ENCODE results near the gene EIF3F. TPM values are rescaled to one million over a fixed set of nuclear protein-coding genes. Genes with fewer than 3 reads are reported as not detected.

Gene EIF3F
- total and polyA plus RNA-seq, 2 of the 4 experiments (the other 2 are of a cell fraction) = 279 to 306 TPM

DNA sequence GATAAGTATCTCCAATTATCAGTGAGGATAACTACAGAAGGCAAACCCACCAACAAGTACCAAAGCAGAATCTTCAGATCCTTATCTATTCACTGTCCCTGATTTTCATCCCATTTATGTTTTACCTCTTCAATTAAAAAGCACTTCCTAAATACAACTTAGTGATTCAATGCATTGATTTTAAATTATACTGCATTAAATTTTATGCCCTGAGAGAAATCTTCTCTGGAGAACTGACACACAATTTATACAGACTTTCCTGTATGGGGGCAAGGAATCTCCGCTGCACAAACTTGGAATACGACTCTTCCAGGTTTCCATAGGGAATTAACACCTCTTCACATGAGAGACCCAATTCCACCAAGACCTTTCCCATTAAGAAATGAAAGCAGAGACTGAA, 45.5 kb upstream of the EIF3F start, which contains the start of gene OR10A3:
OR10A3 (minus strand) TSS at position 101 of the 400 bp plus-strand sequence. CDS start 2,188 bp downstream, outside the sequence.
- in situ Hi-C loops (cut with MboI; ENCODE audit: low sequenced_read_pairs) (no loop called here), dilution Hi-C loops (cut with HindIII; ENCODE audit: low sequenced_read_pairs, unreplicated experiment) (no loop called here), intact Hi-C loops (cut with micrococcal nuclease) (no loop called here)
- H3K9ac ChIP-seq (ENCODE audit: low read depth, low read length) = no peak within 1 kb of the TSS
- H2AFZ ChIP-seq (replicated peaks; ENCODE audit: low read length, poor library complexity) = no peak within 1 kb of the TSS
- H3K4me1 ChIP-seq (ENCODE audit: control insufficient read depth, insufficient read depth, low read length) = no peaks in the 10 kb centered on the region
- no peak within 1 kb of the TSS for H3K56ac ChIP-seq (ENCODE audit: extremely low read depth, insufficient read depth, low read length)
- WGBS, 2 experiments (ENCODE audit: extremely low coverage in 2 of 2, insufficient read length in 1 of 2) = no CpG with 5 or more reads among the region's 2 CpGs
- H3K9me3 ChIP-seq (ENCODE audit: control insufficient read depth, insufficient read depth, low read length) = peaks cover 13% of the 10 kb centered on the region
- H3K79me1 ChIP-seq (ENCODE audit: low read depth in 1 of 2, low read length in 2 of 2) = no peaks in the 10 kb centered on the region
- TF ChIP-seq CEBPB (IDR thresholded peaks at IDR 0.05; ENCODE audit: low read depth, low read length) (no peak), MXI1 (IDR thresholded peaks at IDR 0.05; ENCODE audit: borderline replicate concordance, low read depth, low read length) (no peak), SMC3 (IDR thresholded peaks at IDR 0.05; ENCODE audit: low read depth, low read length) (no peak), RFX5 (IDR thresholded peaks at IDR 0.05; ENCODE audit: low read depth, low read length) (no peak)
- H3K4ac ChIP-seq (ENCODE audit: low read depth, low read length) = no peak within 1 kb of the TSS
- no peaks in the 10 kb centered on the region for H4K20me1 ChIP-seq (ENCODE audit: insufficient read depth, low read length)
- no peak within 1 kb of the TSS for H2AK9ac ChIP-seq (replicated peaks; ENCODE audit: low read depth, low read length, poor library complexity)
- H2BK20ac ChIP-seq (ENCODE audit: low read depth, low read length) = no peak within 1 kb of the TSS
- no peak within 1 kb of the TSS for H3K23ac ChIP-seq (ENCODE audit: low read depth, low read length)
- ATAC-seq (ENCODE audit: low read depth) (no peak), DNase-seq (no peak)
- no peak within 1 kb of the TSS for H2BK120ac ChIP-seq (ENCODE audit: low read depth, low read length)
- H3K27me3 ChIP-seq (ENCODE audit: control insufficient read depth, insufficient read depth, low read length) = no peaks in the 10 kb centered on the region; the same call in 1 of the 2 replicates
- no peak within 1 kb of the TSS for H3K4me3 ChIP-seq (ENCODE audit: insufficient read depth, low read depth, low read length)
- no peak within 1 kb of the TSS for H2BK15ac ChIP-seq (ENCODE audit: low read depth, low read length)
- no peaks in the 10 kb centered on the region for H3K9me1 ChIP-seq (ENCODE audit: insufficient read depth, low read length)
- no peak within 1 kb of the TSS for H3K27ac ChIP-seq (ENCODE audit: insufficient read depth, low read length)
- BruUV-seq (replicated peaks) = no TSS peak
- no peak within 1 kb of the TSS for H4K91ac ChIP-seq (ENCODE audit: insufficient read depth, low read depth, low read length)
- H2BK5ac ChIP-seq (ENCODE audit: low read depth, low read length, poor library complexity, severe bottlenecking) = no peak within 1 kb of the TSS
- no peak within 1 kb of the TSS for H3K4me2 ChIP-seq (ENCODE audit: low read depth, low read length)
- H3K14ac ChIP-seq (replicated peaks; ENCODE audit: low read depth, low read length) = no peak within 1 kb of the TSS
- ChIA-PET POLR2A (ENCODE audit: unreplicated experiment) (no interaction called here), CTCF (no interaction called here)
- no peak within 1 kb of the TSS for H4K5ac ChIP-seq (ENCODE audit: low read depth, low read length)
- H4K8ac ChIP-seq (ENCODE audit: low read depth in 2 of 2, low read length in 2 of 2) = no peak within 1 kb of the TSS
- no peak within 1 kb of the TSS for H3K18ac ChIP-seq (ENCODE audit: low read depth, low read length)
- H2AK5ac ChIP-seq (ENCODE audit: low read depth, low read length) = no peak within 1 kb of the TSS
- no peaks in the 10 kb centered on the region for H3K36me3 ChIP-seq (ENCODE audit: control insufficient read depth, insufficient read depth, low read length)
